Measurements from ENCODE around the gene ARL8A.
"Not testable (repeated sequence)": the region's sequence is repeated elsewhere in the genome, so short reads cannot be mapped to it uniquely, and the experiment has no call there.

The ARL8A gene

GRCh38 chr1:202141468-202141867 lies 3.1 kb downstream of the ARL8A start:
- DNase-seq: not testable (repeated sequence)

GRCh38 chr1:202140833-202141232 lies 3.7 kb downstream of the ARL8A start:
- no peak for DNase-seq

DNA sequence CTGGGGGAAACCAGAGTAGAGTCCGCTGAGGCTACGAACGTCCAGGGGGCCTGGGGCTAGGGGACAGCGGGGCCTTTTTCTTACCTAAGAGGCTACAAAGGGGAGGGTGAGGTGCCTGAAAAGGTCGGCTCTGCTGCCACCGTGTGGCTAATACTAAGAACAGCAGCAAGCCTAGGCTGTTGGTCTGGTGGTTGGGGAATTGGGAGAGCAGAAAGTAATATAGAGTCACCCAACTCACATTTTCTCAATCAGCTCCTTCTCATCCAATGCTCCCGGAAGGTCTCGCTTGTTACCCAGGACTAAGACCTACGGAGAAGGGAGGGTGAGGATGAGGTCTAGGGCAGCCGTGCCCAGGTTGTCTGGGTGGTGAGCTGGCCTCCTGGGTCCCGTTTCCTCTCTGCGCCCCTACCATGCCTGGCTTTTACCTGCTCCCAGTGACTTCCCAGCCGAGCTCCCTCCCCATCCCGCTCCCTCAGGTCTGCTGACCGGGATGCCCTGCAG lies 9.3 kb downstream of the ARL8A start:
- DNase-seq: peak in 48 of 56 donors; percentile 17 to 83 (median 54)

- DNase-seq: no peak
Observed at GRCh38 chr1:202134645-202135172, 9.8 kb downstream of the ARL8A start.

GRCh38 chr1:202133989-202134388 lies 10.5 kb downstream of the ARL8A start:
- DNase-seq: no peak

- no peak for DNase-seq
Observed at GRCh38 chr1:202133496-202133895, 11.0 kb downstream of the ARL8A start.

DNA sequence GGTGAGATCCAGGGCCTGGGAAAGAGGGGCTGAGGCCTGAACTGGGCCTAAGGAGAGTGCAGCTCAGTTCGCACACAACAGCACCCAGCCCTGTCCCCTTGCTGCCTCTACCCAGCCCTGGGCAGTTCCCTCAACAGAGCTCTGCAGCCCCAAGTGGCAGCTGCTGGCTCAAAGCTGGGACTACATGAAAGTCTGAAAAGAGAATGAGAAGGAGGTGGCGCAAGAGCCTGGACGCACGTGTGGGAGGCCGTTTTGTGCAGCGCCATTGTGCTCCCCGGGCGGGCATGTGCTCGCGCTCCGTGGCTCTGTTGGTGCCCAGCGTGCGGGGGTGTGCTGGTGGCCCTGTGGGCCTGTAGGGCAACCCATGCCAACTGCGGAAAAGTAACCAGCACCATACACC lies 11.5 kb downstream of the ARL8A start:
- peak in 53 of 56 donors; percentile 41 to 91 (median 76) for DNase-seq

GRCh38 chr1:202131956-202132821 lies 12.3 kb downstream of the ARL8A start:
- peak in 39 of 56 donors; percentile 43 to 79 (median 63) for DNase-seq

- peak in 55 of 56 donors; percentile 67 to 96 (median 87) for DNase-seq
Observed at GRCh38 chr1:202130816-202131522, 13.6 kb downstream of the ARL8A start.

GRCh38 chr1:202130297-202130721 lies 14.2 kb downstream of the ARL8A start:
- DNase-seq: peak in 55 of 56 donors; percentile 72 to 96 (median 89)

DNA sequence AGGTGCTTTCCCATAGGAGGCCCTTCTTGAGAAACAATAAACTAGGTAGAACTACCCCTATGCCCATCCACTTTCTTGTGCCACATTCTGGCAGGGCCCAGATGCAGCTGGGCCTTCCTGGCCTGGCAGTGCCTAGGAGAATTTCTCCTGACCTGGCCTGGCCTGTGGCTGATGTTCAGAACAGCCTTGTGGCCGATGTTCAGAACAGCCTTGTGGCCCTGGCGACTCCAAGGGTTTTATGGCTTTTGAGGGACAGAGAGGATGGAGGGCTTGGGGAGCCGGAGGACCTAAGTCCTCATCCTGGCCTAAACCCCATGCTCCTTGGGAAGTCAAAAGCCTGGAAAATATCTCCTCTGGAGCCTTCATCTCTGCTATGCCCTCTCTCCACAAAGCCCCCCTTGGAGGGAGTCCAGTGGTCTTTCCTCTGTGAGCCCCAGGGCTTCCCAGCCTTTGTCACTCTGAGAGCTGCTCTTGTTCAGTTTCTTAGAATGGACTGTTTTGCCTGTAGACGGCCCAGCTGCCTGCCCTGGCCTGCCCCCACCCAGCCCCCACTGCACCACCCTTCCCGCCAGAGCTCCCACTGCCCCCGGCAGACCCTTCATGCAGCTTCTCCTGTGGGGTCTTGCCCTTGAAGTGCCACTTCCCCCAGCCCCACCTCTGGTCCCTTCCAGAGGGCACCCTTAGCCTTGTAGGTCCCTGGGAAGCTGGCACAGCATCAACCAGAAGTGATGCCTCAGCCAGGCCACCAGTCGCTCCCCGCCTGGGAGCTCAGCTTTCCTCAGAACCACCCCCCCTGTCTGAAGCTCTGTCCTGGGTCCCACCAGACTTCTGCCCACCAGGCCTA lies 14.9 kb downstream of the ARL8A start:
- peak in 46 of 56 donors; percentile 62 to 96 (median 82) for DNase-seq

DNA sequence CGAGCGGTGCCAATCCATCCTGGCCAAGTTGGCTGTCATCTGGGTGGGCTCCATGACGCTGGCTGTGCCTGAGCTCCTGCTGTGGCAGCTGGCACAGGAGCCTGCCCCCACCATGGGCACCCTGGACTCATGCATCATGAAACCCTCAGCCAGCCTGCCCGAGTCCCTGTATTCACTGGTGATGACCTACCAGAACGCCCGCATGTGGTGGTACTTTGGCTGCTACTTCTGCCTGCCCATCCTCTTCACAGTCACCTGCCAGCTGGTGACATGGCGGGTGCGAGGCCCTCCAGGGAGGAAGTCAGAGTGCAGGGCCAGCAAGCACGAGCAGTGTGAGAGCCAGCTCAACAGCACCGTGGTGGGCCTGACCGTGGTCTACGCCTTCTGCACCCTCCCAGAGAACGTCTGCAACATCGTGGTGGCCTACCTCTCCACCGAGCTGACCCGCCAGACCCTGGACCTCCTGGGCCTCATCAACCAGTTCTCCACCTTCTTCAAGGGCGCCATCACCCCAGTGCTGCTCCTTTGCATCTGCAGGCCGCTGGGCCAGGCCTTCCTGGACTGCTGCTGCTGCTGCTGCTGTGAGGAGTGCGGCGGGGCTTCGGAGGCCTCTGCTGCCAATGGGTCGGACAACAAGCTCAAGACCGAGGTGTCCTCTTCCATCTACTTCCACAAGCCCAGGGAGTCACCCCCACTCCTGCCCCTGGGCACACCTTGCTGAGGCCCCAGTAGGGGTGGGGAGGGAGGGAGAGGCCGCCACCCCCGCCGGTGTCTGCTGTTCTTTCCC lies 16.5 kb downstream of the ARL8A start:
- no peak for DNase-seq

DNA sequence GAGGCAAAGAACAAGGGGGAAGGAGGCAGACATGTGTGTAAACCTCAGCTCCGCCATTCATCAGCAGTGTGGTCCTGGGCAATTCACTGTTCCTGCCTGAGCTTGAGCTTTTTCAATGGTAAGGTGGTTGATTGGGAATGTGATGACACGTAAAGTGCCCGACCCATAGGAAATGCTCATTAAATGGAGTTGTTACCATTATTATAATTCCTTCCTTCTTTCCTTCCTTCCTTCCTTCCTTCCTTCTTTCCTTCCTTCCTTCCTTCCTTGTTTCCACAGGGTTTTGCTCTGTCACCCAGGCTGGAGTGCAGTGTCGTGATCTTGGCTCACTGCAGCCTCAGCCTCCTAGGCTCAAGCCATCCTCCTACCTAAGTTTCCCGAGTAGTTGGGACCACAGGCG lies 17.5 kb downstream of the ARL8A start:
- DNase-seq: no peak

DNA sequence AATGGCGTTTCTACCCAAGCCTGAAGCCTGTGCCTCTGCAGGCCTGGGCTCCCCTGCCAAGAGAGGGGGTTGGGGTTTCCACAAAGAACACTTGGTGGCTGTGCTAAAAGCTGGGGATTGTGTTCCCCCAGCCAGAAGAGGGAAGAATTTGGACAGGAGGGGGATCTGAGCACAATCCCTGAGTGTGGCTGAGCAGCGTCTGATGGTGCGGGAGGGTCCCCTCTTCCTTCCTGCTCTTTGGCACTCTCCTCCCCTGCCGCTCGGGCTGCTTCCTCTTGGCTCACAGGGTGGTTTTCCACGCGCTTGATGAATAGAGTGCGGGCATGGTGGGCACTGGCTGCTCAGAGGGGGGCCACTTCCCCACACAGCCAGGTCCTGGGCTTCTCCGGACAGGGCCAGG lies 18.1 kb downstream of the ARL8A start:
- peak in 48 of 56 donors; percentile 20 to 76 (median 57) for DNase-seq

- DNase-seq: no peak
Observed at GRCh38 chr1:202125611-202126010, 18.9 kb downstream of the ARL8A start.

DNA sequence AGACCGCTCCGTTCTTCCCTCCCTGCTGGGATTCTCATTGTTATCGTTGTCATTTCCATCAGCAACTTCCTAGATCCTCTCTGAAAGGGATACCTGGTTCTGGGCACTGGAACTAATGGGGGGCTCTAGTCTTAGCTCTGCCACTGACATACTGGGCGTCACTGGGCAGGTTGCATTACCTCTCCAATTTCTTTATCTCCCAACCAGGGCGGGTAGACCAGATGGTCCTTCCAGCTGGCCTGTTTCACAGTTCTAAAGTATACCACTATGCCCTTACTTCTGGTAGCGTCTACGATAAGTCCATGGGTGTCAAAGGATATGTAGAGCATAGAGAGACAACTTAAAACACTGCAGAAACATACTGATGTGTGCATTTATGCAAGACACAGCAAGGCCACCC lies 20.4 kb downstream of the ARL8A start:
- peak in 1 of 56 donors; percentile 11 for DNase-seq

GRCh38 chr1:202123336-202123813 lies 21.2 kb downstream of the ARL8A start:
- DNase-seq: peak in 3 of 56 donors; percentile 55 to 69 (median 60)

DNA sequence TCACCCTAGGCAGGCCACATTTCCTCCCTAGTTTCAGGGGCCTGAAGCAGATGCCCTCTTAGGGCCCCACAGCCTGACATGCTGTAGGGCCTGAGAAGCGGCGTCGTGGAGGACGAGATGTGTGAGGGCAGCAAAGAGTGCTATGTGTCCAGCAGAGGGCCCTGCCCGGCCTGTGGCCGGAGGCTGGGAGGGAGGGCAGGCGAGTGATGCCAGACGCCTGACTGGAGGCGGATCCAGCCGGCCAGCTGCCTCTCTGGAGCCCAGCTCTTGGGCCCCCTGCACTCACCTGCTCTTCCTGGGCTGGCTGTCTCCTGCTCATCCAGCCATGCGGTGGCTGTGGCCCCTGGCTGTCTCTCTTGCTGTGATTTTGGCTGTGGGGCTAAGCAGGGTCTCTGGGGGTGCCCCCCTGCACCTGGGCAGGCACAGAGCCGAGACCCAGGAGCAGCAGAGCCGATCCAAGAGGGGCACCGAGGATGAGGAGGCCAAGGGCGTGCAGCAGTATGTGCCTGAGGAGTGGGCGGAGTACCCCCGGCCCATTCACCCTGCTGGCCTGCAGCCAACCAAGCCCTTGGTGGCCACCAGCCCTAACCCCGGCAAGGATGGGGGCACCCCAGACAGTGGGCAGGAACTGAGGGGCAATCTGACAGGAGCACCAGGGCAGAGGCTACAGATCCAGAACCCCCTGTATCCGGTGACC lies 21.8 kb downstream of the ARL8A start, which contains the start of gene GPR37L1:
GPR37L1 (plus strand) TSS at position 279 of the 697 bp plus-strand sequence; CDS start at position 326, 47 bp downstream.
- peak in 53 of 56 donors; percentile 19 to 94 (median 78) for DNase-seq

DNA sequence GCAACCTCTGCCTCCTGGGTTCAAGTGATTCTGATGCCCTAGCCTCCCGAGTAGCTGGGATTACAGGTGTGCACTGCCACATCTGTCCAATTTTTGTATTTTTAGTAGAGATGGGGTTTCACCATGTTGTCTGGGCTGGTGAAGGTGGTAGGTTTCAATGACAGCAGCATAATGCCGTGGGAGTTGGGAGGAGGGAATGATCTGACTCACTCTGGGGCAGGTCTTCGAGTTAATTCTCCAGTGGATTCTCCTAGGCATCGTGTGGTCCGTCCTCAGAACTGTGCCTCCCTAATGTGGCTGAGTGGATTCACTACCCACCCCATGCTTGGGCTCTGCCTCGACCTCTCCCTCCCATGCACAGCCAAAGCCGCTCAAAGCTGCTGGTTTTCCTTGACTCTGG lies 23.5 kb downstream of the ARL8A start:
- no peak for DNase-seq

Measured in amygdala (tissue), 56 donors.